COLO829 (cell line): ENCODE measurements around the gene GNG7.
"Not testable (repeated sequence)": the region's sequence is repeated elsewhere in the genome, so short reads cannot be mapped to it uniquely, and the experiment has no call there.

Experiments used
- DNase-seq: peaks from one replicate; pipeline ENCODE4 v3.0.0; 2012; ENCODE audit warnings: low spot score

GNG7 gene

GRCh38 chr19:2483484-2484151 is 218.9 kb downstream of the GNG7 start:
- no peak for DNase-seq

DNA sequence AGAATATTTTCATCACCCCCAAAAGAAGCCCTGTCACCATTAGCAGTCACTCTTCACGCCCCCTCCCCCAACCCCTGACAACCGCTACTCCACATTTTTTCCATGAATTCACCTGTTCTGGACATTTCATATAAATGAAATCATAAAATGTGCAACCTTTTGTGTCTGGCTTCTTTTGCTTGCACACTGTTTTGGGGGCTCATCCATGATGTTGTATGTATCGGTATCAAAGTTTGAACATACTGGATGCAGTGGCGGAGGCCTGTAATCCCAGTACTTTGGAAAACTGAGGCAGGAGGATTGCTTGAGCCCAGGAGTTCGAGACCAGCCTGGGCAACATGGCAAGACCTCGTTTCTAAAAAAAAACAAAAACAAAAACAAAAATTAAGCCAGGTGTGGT is 219.4 kb downstream of the GNG7 start:
- DNase-seq, result no peak

DNA sequence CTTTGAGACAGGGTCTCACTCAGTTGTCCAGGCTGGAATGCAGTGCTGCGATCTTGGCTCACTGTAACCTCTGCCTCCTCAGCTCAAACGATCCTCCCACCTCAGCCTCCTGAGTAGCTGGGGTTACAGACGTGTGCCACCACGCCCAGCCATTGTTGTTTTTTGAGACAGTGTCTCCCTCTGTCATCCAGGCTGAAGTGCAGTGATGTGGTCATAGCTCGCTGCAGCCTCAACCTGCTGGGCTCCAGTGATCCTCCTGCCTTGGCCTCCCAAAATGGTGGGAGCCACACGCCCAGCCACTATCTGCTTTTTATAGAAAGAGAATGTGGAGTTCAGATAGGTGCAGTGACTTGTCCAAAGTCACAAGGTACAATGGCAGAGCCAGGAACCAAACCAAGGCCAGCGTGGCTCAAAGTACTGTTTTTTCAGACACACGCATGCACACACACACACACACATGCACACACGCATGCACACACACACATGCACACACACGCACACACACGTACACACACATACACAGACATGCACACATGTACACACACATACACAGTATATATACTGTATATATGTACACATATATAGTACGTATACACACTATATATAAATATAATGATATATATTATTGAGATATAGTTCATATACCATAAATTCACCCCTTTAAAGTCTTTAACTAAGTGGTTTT is 220.0 kb downstream of the GNG7 start:
- DNase-seq, result no peak

- DNase-seq, result no peak
Observed at GRCh38 chr19:2481466-2481865, 221.0 kb downstream of the GNG7 start.

DNA sequence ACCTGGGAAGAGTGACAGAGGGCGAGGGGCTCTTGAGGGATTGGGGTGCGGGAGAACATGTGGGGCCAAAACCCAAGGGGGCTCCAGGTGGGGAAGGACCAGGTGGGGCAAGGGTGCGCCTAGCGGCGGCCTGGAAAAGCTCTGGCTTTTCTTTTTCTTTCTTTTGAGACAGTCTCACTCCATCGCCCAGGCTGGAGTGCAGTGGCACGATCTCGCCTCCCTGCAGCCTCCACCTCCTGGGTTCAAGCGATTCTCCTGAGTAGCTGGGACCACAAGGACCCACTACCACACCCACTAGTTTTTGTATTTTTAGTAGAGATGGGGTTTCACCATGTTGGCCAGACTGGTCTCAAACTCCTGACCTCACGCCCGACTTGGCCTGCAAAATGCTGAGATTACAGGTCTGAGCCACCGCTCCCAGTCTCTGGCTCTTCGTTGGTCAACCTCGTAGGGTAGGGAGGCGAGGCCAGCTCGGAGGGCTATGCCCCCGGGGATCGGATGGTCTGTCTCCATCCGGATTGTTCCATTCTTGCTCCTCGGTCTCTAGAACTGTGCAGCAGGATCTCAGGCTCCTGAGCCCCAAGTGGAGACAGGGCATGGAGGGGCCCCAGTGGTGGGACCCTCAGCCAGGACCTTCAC is 222.8 kb downstream of the GNG7 start:
- DNase-seq, result no peak

DNA sequence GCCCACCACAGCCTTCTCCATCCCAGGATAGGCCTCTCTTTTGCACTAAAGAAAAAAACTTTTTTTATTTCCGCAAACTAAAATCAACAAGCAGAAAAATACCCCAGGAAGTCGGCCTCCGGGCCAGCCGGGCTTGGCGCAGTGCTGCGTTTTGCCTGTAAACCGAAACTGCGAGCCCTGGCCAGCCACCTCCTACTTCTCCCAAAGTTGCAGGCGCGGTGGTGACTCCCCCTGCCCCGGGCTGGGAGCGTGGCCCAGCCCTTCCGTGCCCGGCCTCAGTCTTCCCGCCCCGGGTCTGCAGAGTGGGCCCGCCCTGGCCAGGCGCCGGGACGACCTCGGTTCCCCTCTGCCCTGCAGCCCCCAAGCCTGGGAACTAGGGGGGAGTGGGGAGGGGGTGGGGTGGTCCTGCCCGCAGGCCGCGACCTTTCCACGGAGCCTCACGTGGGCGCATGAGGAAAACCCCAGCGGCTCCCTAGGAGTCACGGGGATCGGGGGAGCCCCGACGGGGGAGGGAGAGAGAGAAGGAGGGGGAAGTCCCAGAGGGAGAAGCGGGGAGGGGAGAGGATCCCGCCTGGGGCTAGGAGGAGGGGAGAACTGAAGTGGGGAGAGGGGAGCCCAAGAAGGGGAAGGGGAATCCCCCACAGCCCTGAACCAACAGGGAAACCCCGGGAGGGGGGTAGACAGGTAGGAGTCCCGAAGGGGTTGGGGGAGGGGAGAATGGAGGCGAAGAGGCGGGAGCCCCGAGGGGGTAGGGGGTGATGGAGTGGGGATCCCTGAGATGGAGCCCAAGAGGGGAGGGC is 223.5 kb downstream of the GNG7 start:
- DNase-seq, result no peak

DNA sequence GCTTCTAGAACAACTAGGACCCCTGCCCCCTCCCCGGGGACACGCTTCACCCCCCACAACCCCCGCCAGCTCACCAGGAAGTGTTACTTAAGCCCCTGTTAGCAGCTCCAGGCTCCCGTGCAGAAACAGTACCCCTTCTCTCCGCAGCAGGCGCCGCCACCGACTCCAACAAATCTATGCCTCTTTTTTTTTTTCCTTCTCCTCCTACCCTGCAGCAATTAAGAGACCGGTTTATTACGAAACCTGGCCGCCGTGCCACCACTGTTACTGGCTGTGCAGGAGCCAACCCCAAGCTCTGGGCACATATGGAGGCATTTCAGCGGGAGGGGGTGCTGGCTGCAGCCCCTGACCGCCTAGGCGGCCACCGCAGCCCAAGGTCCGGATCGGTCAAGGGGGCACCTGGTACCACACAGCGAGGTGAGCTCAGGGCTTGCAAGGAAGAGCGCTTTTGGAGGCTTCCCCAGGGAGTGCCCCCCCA is 224.2 kb downstream of the GNG7 start:
- DNase-seq, result no peak

DNA sequence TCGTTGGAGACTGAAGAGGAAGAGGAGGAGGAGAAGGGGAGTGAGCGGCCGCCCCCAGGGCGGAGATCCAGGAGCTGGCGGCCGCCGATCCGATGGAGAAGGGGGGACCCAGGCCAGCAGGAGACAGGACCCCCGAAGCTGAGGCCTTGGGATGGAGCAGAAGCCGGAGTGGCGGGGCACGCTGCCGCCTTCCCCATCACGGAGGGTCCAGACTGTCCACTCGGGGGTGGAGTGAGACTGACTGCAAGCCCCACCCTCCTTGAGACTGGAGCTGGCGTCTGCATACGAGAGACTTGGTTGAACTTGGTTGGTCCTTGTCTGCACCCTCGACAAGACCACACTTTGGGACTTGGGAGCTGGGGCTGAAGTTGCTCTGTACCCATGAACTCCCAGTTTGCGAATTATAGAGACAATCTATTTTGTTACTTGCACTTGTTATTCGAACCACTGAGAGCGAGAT is 224.7 kb downstream of the GNG7 start:
- DNase-seq, result no peak

DNA sequence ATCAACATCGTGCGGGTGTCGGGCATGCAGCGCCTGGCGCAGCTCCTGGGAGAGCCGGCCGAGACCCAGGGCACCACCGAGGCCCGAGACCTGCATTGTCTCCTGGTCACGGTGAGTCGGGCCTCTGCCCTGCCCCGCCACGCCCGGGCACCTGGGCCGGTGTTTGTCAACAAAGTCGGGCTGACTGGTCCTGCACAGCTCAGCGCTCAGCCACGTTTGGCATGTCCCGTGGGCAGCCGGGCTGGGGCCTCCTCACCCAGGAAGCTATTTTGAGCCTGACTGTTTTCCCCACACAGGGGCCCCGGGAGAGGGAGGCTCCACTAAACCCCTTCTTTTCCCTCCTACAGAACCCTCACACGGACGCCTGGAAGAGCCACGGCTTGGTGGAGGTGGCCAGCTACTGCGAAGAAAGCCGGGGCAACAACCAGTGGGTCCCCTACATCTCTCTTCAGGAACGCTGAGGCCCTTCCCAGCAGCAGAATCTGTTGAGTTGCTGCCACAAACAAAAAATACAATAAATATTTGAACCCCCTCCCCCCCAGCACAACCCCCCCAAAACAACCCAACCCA is 225.3 kb downstream of the GNG7 start:
- no peak for DNase-seq

DNA sequence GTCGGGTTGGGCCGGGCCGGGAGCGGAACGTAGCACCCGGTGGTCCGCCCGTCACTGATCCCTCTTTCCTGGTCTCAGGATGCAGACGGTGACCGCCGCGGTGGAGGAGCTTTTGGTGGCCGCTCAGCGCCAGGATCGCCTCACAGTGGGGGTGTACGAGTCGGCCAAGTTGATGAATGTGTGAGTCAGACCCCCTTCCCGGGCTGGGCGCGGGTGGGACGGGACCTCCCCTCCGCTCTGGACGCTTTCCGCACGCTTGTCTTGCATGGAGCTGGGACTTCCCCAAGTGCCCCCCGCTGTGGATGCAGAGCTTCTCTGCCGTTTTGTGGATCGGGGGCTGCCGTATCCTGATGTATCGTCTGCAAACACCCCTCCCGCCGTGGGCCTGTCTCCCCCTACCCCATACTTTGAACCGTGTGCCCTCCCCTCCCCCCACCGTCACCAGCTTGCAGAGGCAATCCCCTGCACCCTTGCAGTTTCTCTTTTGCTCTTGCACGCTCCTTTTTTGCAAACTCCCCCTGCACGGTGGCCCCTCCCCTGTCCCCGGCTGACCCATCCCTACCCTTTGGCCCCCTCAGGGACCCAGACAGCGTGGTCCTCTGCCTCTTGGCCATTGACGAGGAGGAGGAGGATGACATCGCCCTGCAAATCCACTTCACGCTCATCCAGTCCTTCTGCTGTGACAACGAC is 225.9 kb downstream of the GNG7 start:
- DNase-seq, result no peak

DNA sequence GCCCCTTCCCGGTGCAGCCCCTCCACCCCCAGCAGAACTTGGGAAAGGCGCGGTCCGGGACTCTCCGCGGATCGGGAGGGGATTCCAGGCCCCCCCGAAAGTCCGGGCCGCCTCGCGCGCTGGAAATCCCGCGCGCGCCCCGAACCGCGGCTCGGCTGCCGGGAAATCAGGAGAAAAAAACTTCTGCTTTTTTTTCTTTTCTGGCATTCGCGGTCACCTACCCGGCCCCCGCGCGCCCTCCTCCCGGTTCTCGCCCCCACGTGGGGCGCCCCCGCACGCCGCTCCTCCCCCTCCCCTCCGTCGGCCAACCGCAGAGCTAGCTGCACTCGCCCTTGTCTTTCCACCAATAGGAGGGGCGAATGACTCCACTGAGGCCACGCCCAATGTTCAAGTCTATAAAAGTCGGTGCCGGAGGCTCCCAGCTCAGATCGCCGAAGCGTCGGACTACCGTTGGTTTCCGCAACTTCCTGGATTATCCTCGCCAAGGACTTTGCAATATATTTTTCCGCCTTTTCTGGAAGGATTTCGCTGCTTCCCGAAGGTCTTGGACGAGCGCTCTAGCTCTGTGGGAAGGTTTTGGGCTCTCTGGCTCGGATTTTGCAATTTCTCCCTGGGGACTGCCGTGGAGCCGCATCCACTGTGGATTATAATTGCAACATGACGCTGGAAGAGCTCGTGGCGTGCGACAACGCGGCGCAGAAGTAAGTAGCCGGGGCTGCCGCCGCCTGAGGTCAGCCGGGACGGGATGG is 226.6 kb downstream of the GNG7 start, which contains the start of gene GADD45B:
Gene GADD45B, plus strand, starts transcription at position 426 of the 749 bp plus-strand sequence. Its CDS starts 232 bp downstream, at position 658.
- DNase-seq, result peak; percentile 99

DNA sequence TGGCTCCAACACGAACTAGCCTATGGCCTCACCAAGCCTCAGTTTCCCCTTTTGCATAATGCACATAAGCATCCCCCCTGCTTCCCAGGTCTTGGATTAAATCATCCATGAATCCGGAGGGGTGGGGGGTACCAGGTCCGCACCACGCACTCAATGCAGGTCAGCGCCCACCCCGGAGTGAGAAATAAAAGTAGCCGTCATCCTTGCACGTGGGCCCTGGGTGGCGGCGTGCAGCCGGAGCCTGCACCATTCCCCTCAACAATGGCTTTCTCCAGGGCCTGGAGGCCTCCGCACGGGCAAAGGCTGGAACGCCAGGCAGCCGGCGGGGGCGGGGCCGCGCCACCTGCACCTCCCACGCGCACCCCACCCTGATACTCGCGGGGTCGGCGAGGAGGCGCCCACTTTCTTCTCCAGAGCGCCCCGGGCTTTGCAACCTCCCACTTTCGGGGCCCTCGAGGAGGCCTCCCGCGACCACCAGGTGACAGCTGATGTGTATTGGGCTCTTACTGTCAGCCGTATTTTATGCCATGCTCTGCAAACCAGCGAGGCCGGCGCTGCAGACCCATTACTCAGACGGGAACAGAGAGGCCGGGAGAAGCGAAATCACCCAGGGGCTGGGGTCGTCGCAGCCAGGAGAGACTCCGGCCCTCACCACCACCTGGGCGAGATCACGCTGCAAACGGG is 227.3 kb downstream of the GNG7 start:
- no peak for DNase-seq

DNA sequence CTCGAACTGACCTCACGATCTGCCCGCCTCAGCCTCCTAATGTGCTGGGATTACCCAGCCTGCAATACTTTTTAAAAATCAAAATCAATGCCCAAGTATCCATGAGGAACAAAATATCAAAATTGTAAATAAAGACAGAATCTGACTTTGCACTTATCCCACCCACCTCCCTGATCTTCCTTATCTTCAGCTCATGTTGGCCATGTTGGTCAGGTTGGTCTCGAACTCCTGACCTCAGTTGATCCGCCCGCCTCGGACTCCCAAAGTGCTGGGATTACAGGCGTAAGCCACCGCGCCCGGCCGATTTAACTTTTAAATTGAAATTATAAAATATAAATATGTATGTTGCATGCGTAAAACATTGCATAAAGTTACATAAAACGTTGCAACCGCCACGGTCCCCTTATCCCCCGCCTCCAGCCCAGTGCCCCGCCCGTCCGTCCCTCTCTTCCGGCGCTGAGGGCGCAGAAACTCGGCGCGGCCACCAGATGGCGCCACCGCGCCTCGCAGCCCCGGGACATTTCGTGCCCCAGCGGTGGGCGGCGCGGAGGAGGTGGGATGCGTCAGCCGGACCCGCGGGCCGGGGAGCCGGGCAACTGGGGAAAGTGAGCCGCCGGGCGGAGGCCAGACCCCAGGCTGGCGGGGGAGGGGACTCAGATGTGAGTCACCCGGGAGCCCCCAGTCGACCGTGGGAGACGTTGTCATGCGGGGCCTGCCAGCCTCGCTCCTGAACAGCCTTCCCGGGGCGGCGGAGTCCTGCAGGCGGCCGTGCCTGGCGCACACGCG is 228.1 kb downstream of the GNG7 start:
- DNase-seq, result no peak

DNA sequence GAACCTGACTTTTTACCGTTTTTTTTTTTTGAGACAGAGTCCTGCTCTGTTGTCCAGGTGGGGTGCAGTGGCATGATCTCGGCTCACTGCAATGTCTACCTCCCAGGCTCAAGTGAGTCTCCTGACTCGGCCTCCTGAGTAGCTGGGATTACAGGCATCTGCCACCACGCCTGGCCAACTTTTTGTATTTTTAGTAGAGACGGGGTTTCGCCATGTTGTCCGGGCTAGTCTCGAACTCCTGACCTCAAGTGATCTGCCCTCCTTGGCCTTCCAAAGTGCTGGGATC is 232.6 kb downstream of the GNG7 start:
- DNase-seq, result not testable (repeated sequence)

GRCh38 chr19:2469102-2469914 is 233.2 kb downstream of the GNG7 start:
- no peak for DNase-seq

GRCh38 chr19:2468596-2468995 is 233.9 kb downstream of the GNG7 start:
- DNase-seq, result no peak

GRCh38 chr19:2464389-2464788 is 238.1 kb downstream of the GNG7 start:
- DNase-seq, result no peak

GRCh38 chr19:2463694-2464093 is 238.8 kb downstream of the GNG7 start:
- DNase-seq, result not testable (repeated sequence)
